GM20431 (cell line): ENCODE results near the gene PDGFC.

Experiments used
- in situ Hi-C: fragments of 300-500 bp; cut with MseI, MboI; formaldehyde crosslinking; loops from one replicate; pipeline ENCODE4 v1.15.0; 2020; ENCODE audit warnings: low sequenced_read_pairs; ENCODE audit not compliant: unreplicated experiment

The PDGFC gene, protein sequence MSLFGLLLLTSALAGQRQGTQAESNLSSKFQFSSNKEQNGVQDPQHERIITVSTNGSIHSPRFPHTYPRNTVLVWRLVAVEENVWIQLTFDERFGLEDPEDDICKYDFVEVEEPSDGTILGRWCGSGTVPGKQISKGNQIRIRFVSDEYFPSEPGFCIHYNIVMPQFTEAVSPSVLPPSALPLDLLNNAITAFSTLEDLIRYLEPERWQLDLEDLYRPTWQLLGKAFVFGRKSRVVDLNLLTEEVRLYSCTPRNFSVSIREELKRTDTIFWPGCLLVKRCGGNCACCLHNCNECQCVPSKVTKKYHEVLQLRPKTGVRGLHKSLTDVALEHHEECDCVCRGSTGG

GRCh38 chr4:156971676-156972378 is at the start of gene PDGFC:
PDGFC (minus strand) TSS chr4:156971799; CDS start chr4:156970903, 896 bp downstream.
- in situ Hi-C loops: no loop called here

GRCh38 chr4:157020882-157021281 is 49.3 kb upstream of the PDGFC start:
- in situ Hi-C loops: no loop called here

DNA sequence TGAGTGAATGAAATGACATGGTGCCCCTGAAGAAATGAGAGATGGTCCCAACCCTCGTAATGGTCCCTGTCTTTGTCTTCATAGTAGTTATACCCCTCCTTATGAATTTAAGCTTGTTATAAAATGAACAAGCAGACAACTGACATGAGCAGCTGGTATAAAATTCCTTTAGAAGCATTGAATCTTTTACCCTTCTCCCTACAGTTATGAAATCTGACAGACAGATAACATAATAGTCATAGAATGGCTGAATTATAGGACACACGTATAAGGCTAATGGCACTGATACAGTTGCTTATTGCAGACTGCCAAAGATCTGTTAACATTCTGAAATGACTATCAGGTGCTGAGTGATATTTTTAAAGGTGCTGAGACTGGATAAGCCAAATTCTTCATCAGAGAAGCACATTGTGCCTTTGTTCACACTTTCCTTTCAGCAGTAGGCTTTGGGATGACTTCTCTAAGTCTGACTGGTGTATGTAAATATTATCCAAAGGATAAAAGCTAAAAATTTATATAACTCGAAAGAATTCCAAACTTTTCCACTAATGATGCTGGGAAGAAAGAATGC is 47.4 kb upstream of the PDGFC start:
- in situ Hi-C loops: no loop called here

- in situ Hi-C loops: no loop called here
Measured at GRCh38 chr4:157014621-157015591, 43.3 kb upstream of the PDGFC start.

DNA sequence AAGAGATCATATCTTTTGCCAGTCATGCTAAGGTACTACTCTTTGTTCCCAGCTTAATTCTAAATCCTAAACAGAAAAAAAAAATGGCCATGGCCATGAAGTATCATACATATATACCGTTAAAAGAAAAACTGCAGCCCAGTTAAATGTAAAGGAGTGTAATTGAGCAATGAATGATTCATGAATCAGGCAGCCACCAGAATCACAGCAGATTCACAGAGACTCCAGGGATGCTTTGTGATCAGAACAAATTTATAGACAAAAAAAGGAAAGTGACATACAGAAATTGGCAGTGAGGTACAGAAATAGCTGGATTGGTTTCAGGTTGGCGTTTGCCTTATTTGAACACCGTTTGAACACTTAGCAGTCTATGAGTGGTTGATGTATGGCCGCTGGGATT is 42.1 kb upstream of the PDGFC start:
- in situ Hi-C loops: no loop called here

GRCh38 chr4:157012781-157013180 is 41.2 kb upstream of the PDGFC start:
- in situ Hi-C loops: no loop called here

- in situ Hi-C loops: no loop called here
Measured at GRCh38 chr4:157012296-157012695, 40.7 kb upstream of the PDGFC start.

- in situ Hi-C loops: no loop called here
Measured at GRCh38 chr4:157010630-157011029, 39.0 kb upstream of the PDGFC start.

- in situ Hi-C loops: no loop called here
Measured at GRCh38 chr4:157005831-157006230, 34.2 kb upstream of the PDGFC start.

- in situ Hi-C loops: no loop called here
Measured at GRCh38 chr4:157005193-157005592, 33.6 kb upstream of the PDGFC start.

GRCh38 chr4:157004279-157005161 is 32.9 kb upstream of the PDGFC start:
- in situ Hi-C loops: no loop called here

DNA sequence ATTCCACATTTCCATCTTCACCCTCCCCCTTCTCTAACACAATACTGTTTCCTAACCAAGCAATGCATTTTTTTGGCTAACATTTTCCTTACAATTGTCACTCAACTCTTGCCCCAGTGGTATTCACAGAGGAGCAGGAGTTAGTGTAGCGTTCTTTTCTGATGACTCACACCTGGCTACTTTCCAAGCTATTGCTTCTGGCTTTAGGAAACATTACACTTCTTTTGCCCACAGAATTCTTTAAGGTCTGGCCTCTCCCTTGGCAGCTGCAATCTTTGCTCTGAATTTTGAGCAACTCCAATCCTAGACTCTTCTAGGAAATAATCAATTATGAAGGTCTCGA is 27.5 kb upstream of the PDGFC start:
- in situ Hi-C loops: no loop called here

DNA sequence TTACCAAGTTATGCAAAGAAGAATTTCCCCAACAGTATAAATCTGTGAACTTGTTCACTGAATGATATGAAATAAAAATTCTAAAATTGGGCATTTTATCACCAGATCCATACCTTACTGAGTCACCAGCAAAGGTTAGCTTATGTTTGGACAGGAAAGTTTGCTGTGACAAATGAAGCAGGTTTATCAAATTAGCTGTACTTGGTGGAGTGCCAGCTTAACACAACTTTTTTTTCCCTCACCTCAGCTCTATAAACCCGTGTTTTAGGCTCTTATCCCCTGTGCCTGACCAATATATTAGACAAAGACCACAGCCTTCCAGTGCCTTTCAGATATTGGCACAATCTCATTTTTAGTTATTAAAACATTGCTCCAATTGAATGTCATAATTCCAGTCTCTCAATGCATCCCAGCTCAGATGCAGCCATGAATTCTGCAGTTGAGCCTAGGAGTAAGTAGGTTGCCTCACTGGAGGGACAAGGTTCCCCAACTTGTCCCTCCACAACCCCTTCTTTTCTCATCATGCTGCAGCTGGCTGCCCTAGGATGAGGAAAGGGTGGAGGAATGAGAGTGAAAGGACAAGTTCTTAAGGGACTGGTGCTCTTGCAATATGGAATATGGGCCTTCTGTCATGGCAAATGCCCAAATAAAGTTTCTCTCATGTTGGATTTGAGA is 27.0 kb upstream of the PDGFC start:
- in situ Hi-C loops: no loop called here

DNA sequence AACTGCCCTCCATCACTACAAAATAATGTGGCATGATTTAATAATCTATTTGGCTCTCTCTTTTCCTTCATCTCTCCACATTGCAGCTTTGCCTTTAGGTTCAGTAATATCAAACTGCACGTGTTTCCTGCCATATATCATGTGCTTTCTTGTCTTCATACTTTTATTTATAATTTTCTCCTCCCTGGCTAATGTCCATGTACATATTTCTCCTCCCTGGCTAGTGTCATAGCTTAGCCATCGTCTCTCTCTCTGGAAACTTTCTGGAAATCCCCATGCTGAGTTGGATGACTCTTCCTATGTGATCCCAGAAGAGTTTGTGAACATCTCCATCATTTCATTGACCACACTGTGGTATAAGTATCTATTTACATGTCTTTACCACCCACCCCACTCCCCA is 21.3 kb upstream of the PDGFC start:
- in situ Hi-C loops: no loop called here

DNA sequence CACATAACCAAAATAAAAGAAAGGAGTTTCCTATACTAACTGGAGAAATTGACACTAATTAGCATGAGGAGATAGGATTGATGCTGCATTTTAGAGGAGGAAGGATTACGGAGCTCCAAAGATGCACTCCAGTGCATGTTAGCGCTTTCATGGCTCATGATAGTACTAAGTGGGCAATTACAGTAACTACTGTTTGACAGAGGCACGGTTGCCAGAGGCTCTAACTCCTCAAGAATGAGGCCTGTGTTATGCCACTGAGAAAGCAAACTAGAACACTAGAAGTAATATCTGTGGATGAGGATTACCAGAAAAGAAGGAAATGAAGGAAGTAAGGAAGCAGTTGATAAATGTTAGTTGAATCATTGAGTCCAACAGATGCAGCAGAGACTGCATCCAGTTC is 19.6 kb upstream of the PDGFC start:
- in situ Hi-C loops: no loop called here

GRCh38 chr4:156983366-156983765 is 11.8 kb upstream of the PDGFC start:
- in situ Hi-C loops: no loop called here

DNA sequence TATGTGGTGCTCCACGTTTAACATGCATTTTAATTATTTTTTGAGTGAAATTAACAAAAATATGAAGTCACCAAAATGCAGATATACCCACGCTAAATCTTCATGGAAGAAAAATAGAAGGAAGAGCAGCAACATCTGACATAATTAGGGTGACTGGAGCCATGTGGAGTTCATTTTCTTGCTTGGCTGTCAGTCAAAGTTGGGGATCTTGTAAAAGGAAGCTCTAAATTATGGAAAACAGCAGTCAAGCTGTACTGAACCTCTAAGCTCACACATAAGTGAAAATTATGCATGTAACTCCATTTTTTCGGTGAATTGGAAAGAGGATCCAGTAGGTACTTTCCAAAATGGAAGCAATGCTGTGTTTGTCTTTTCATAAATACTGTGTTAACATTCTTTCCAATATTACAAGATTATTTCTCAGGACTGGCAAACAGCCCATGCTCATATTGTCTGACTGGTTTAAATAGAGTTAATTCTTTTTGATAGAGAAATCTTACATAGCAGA is 9.7 kb upstream of the PDGFC start:
- in situ Hi-C loops: no loop called here

DNA sequence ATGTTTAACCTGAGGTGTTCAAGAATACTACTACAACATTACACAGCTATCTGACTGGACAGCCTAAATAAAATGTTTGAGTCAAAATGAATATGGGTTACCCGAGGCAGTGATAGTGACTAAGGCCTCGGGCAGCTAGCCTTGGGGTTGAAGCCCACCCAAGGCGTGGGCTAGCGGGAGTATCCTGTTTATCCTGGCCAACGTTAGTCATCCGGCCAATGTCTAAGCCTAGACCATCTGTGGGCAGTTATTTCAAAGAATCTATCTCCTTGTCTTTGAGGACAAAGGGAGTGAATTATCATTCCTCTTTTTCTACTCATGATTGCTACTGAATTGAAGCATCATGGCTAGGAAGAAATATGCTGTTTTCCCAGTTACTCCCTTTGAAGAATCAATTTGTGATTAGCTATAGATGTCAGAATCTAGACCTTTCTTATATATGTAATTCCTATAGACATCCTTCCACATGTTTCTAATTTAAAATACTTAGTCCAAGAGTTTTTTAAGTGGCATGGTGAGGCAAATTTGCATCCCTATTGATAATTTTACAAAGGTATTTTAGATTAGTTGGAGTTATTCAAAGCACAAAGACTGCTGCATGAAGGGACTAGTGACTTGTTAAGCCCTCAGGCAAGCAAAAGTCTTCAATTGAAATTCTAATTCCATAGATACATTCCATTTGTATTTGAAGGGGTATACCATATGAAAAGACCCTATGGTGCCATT is 6.0 kb upstream of the PDGFC start:
- in situ Hi-C loops: no loop called here
